Colon (tissue), 2 donors: ENCODE data around the gene CELF5.

ENCODE experiments used
- FAIRE-seq: peaks from 2 replicates; lab custom pipeline; 2012; peaks lifted over from hg19 to GRCh38; lab: Jason Lieb, UNC
- donor health status: control.
- donor health status: control.

Gene CELF5

GRCh38 chr19:3245050-3245449, 20.6 kb downstream of the CELF5 start:
- no peak for FAIRE-seq

DNA sequence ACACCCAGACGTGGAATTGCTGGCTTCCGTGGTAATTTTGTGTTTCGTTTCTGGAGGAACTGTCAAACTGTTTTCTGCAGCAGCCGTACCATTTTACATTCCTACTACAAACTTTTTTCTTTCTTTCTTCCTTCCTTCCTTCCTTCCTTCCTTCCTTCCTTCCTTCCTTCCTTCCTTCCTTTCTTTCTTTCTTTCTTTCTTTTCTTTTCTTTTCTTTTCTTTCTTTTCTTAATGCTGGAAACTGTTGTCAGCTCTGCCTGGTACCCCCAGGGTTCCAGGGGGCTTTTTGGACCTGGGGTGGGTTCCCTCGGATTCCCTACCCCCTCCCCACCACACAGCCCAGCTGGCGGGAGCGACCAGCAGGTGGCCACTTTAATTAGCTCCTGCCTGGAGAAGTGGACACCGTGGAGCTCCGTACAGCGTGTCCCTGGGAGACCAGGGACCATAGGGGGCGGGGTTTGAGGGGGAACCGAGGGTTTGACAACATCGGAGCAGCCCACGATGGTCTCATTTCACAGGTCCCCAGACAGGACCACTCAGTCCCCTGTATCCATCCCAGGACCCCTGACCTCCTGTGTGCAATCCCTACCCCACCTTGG, 24.4 kb downstream of the CELF5 start:
- FAIRE-seq, result no peak

DNA sequence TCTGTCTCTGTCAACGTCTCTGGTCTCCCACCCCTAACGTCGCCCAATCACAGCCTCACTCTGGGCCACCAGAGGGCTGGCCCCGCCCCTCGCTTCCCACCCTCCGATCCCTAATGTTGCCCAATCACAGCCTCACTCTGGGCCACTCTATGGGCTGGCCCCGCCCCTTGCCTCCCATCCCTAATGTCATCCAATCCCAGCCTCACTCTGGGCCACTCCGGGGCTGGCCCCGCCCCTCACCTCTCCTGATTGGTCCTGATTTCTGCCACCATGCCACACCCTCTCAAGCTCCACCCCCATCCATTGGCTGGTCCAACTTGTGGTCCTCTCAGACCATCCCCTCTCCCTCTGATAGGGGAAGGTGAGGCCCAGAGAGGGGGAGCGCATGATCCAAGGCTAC, 24.9 kb downstream of the CELF5 start:
- FAIRE-seq, result no peak

DNA sequence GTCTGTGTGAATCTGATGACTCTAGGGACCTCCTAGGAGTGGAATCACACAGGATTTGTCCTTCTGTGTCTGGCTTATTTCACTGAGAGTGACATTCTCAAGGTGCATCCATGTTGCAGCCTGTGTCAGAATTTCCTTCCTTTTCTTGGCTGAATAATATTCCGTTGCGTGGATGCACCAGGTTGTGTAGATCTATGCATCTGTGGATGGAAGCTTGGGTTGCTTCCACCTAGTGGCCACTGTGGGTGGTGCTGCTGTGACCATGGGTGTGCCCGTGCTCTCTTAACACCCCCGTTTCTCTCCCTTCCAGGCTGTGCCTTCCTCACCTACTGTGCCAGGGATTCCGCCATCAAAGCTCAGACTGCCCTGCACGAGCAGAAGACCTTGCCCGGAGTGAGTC, 26.2 kb downstream of the CELF5 start:
- FAIRE-seq, result no peak

- no peak for FAIRE-seq
Observed at GRCh38 chr19:3251229-3251628, 26.8 kb downstream of the CELF5 start.

- no peak for FAIRE-seq
Observed at GRCh38 chr19:3252650-3253049, 28.2 kb downstream of the CELF5 start.

DNA sequence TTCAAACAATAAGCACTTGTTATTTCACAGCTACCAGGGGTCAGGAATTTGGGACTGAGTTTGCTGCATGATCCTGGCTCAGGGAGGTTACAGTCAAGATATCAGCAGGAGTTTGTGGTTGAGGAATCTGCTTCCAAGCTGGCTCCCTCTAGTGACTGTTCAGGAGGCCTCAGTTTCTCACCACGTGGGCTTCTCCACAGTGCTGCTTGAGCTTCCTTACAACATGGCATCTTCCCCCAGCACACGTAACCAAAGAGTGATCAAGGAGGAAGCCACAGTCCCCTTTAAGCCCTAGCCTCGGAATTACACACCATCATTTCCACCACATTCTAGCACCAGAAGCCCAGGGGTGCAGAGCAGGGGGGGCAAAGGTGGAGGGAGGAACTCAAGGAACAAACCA, 28.8 kb downstream of the CELF5 start:
- no peak for FAIRE-seq

DNA sequence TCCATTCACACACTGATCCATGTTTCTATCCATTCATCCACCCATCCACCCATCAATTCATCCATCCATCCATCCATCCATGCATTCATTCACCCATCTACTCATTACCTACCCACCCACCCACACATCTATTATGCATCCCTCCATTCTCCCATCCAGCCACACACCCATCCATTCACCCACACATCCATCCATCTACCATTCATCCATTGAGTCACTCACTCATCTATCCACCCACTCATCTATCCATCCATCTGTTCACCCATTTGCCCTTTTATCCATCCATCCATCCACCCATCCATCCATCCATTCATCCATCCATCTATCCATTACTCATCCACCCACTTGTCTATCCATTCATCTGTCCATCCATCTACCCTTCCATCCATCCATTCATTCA, 30.1 kb downstream of the CELF5 start:
- FAIRE-seq, result no peak

DNA sequence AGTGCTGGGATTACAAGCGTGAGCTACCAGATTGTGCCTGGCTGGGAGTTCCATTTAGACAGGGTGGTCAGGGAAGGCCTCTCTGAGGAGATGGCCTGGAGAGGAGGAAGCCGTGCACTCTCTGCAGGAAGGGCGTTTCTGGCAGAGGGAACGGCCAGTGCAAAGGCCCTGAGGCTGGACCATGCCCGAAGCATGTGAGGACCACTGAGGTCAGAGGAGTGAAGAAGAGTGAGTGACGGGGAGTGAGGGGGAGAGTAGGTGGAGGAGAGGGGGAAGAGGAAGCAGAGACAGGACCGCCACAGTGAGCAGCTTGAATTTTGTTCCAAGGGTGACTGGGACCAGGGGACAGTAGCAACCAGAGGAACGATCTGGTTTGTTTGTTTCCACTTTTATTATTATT, 32.6 kb downstream of the CELF5 start:
- no peak for FAIRE-seq

- no peak for FAIRE-seq
Observed at GRCh38 chr19:3262362-3262761, 37.9 kb downstream of the CELF5 start.

- FAIRE-seq, result no peak
Observed at GRCh38 chr19:3263866-3264265, 39.4 kb downstream of the CELF5 start.

DNA sequence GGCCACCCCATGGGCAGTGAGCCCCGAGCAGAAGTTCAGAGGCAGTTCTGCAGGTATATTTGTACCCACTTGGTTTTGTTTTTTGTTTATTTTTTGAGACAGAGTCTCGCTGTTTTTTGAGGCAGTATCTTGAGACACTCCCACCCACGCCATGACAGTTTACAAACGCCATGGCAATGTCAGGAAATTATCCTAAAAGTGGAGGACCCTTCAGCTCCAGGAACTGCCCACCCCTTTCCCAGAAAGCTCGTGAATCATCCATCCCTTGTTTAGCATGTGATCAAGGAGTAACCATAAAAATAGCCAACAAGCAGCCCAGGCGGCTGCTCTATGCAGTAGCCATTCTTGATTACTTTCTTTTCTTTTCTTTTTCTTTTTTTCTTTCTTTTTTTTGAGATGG, 41.0 kb downstream of the CELF5 start:
- no peak for FAIRE-seq

GRCh38 chr19:3266092-3266693, 41.7 kb downstream of the CELF5 start:
- no peak for FAIRE-seq

DNA sequence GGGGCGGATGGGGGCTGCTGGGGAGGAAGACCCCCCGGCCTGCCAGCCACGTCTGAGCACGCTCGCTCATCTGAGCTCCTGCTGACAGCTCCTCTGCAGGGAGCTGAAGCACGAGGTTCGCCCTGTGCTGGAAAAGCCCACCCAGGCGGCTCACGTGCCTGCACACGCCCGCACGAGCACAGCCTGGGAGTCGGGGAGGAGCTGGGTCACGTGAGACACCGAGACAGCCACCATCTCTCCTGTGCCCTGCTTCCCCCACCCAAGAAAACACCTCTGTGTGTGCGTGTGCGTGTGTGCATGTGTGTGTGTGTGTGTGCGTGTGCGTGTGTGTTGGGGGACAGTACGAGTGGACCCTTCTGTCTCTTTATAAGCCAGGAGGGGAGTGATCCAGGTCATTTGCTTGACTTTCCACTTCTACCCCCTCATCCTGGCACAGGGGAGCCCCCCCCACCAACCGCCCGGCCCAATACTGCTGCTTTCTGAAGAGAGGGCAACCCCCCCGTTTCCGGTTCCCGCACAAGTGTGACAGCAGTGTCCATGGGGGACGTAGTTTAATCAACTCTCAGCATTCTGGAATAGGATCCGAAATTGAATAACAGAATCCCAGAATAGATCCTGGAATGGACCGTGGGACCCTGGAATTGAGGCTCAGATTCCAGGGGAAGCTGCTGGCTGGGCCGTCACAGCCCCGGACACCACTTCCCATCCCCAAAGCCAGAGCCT, 42.5 kb downstream of the CELF5 start:
- no peak for FAIRE-seq

DNA sequence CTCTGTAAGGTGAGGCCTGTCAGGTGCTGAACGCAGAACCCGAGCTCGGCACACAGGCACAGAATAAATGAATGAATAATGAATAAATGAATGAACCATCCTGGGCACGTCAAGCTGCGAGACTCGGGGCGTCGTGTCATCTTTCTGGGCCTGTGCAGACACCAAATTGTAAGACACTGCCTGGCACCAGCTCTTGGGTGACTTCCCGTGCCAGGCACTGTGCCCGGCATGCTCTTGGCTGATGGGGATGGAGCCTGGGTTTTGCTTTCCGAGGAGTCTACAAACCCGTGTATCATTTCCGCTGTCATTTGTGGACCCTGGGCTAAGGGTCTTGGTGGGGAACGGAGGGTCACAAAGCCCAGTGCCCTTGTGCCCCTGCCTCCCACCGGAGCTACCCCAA, 43.9 kb downstream of the CELF5 start:
- FAIRE-seq, result no peak

DNA sequence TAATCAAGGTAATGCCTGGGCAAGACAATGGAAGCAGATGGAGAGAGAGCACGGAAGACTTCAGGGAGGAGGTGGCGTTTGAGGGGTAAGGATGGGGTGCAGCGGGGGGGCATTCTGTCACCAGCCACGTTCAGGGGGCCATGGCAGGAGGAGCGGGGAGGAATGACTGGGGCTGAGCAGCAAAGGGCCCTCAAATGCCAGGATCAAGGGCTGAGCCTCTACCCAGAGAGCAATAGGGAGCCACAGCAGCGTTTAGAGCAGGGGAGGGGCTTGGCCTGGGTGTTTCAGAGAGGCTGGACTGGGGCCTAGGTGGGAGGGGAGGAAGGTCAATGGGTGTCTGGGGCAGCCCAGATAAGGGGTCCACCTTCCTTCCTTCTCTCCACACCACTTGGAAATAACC, 44.3 kb downstream of the CELF5 start:
- no peak for FAIRE-seq

GRCh38 chr19:3269916-3270671, 45.6 kb downstream of the CELF5 start:
- no peak for FAIRE-seq

DNA sequence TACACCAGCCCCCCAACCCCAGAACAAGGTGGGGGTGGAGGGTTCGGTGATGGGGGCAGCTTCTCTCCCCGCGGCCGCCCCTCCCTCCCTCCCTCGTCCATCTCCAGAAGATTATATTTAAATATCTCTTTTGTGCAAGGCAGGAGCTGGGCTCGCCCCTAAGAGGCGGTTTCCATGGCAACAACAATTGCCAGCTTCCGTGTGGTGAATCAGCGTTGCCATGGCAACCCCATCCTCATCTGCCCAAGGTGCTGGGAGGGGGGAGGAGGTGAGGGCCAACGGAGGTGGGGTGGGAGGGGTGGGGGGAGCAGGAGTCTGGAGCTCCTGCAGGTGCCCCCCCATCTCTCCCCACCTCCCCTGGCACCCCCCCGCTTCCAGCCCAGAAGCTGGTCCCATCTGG, 46.4 kb downstream of the CELF5 start:
- FAIRE-seq, result no peak

DNA sequence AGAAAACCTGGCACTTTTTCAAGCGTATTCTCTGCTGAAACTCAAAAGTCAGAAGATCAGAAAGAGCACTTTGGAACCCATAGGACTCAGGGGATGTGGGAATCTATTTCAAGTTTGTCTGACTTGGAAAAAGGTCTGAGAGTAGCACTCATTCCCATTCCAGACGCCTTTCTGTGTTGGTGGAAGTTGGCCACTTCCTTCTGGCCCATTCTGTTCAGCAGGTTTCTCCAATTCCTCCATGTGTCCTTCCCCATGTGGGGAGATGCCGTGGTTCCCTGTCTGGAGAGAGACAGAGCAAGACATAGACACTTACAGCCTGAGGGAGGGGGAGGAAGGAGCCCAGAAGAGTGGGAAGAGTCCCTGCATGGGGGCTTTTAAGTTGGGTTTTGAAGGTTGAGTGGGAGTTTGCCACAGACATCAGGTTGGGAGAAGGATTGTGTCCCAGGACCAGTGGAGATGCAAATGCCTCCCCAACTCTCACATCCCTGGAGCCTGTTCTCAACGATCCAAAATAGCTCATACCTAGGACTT, 48.0 kb downstream of the CELF5 start:
- FAIRE-seq, result no peak

DNA sequence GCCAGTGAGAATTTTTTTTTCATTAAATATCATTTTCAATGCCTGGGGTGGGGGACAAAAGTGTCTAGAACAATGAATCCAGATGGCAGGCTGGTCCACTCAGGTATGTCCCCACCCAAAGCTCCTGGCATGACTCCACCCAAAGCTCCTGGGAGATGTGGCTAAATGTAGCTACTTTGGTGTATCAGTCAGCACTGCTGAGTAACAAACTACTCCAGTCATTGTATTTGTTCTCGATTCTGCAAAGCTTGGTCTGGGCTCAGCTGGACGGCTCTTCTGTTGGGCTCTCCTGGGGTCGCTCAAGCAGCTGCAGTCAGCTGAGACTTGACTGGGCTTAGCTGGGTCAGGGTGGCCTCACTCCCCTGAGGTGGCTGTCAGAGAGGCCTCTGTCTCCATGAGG, 48.5 kb downstream of the CELF5 start:
- no peak for FAIRE-seq

GRCh38 chr19:3274245-3274941, 49.9 kb downstream of the CELF5 start:
- no peak for FAIRE-seq

- no peak for FAIRE-seq
Observed at GRCh38 chr19:3274942-3275582, 50.6 kb downstream of the CELF5 start.
